Astrocyte of the hippocampus (primary cell): ENCODE results near the gene KRTAP10-1.

Experiments
- DNase-seq: peaks from one replicate; pipeline ENCODE4 v3.0.0; 2011; ENCODE audit warnings: low read depth, low spot score

KRTAP10-1 gene

GRCh38 chr21:44527983-44528633, 11.9 kb downstream of the KRTAP10-1 start:
- no peak for DNase-seq

GRCh38 chr21:44527156-44527982, 12.6 kb downstream of the KRTAP10-1 start:
- DNase-seq = no peak

- no peak for DNase-seq
These were observed 13.6 kb downstream of the KRTAP10-1 start for GRCh38 chr21:44526096-44526997.

- no peak for DNase-seq
These were observed 14.5 kb downstream of the KRTAP10-1 start for GRCh38 chr21:44525391-44526095.

- no peak for DNase-seq
These were observed 15.3 kb downstream of the KRTAP10-1 start for GRCh38 chr21:44524414-44525371.

GRCh38 chr21:44523567-44524413, 16.2 kb downstream of the KRTAP10-1 start:
- DNase-seq = no peak

- no peak for DNase-seq
These were observed 17.2 kb downstream of the KRTAP10-1 start for GRCh38 chr21:44522753-44523204.

GRCh38 chr21:44521928-44522752, 17.9 kb downstream of the KRTAP10-1 start:
- DNase-seq = no peak

- DNase-seq = no peak
These were observed 18.6 kb downstream of the KRTAP10-1 start for GRCh38 chr21:44521301-44521927.

GRCh38 chr21:44520326-44521300, 19.4 kb downstream of the KRTAP10-1 start:
- DNase-seq = peak; percentile 12

GRCh38 chr21:44519346-44520325, 20.4 kb downstream of the KRTAP10-1 start:
- no peak for DNase-seq

- DNase-seq = no peak
These were observed 21.3 kb downstream of the KRTAP10-1 start for GRCh38 chr21:44518686-44519085.

GRCh38 chr21:44517175-44517899, 22.7 kb downstream of the KRTAP10-1 start:
- DNase-seq = no peak

- DNase-seq = no peak
These were observed 23.2 kb downstream of the KRTAP10-1 start for GRCh38 chr21:44516828-44517174.

- no peak for DNase-seq
These were observed 23.7 kb downstream of the KRTAP10-1 start for GRCh38 chr21:44516342-44516741.
